H4 (cell line): ENCODE data around the gene GGN. TPM values are rescaled to one million over a fixed set of nuclear protein-coding genes. Genes with fewer than 3 reads are reported as not detected.
A peak's percentile ranks its signal among the peaks of the same experiment; 100 is the strongest.
"Not testable (repeated sequence)": the region's sequence is repeated elsewhere in the genome, so short reads cannot be mapped to it uniquely, and the experiment has no call there.

Experiments used
- DNase-seq: peaks from one replicate; pipeline ENCODE4 v3.0.0-alpha.2; 2015; ENCODE audit warnings: low spot score
- total RNA-seq: library from RNA; depleted of rRNA; stranded (reverse); fragments of >200 nt; shearing (Covaris generic); gene quantifications from 2 replicates; pipeline ENCODE4 v1.2.3, GENCODE V29; 2014

Gene GGN
- total RNA-seq, 1 experiment from 2014 or later: 0.08 TPM

DNA sequence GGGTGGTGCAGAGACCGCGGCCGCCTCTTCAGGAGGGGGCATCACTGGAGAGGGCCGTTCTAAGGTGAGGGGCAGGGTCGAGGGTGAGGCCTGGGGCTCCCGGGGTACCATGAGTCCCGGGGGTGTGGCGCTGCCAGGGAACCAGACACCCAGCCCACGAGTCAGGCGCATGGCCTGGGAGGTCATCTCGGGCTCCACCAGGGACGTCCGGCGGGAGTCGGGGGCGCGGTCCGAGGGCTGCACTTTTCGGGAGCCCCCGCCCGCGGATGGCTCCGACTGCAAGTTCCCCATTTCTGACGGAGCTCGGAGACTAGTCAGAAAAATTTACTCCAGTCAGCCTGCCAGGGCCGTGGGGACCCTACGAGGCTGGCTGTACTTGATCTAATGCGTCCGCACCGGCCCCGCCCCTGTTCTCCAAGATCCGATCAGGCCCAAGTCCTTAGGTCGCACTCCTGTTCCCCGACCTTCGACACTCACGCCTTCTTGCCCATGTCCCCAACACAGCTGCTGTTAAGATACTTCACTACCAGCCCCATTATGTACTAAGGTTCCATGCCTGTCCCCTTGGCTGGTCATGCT, 774 bp downstream of the GGN start:
- no peak for DNase-seq

- no peak for DNase-seq
Measured at GRCh38 chr19:38386300-38386970, 1.4 kb downstream of the GGN start.

GRCh38 chr19:38385804-38386257, 2.0 kb downstream of the GGN start:
- DNase-seq: no peak

GRCh38 chr19:38385057-38385803, 2.6 kb downstream of the GGN start:
- no peak for DNase-seq

- no peak for DNase-seq
Measured at GRCh38 chr19:38384209-38385027, 3.4 kb downstream of the GGN start.

GRCh38 chr19:38383743-38384142, 4.1 kb downstream of the GGN start:
- no peak for DNase-seq

DNA sequence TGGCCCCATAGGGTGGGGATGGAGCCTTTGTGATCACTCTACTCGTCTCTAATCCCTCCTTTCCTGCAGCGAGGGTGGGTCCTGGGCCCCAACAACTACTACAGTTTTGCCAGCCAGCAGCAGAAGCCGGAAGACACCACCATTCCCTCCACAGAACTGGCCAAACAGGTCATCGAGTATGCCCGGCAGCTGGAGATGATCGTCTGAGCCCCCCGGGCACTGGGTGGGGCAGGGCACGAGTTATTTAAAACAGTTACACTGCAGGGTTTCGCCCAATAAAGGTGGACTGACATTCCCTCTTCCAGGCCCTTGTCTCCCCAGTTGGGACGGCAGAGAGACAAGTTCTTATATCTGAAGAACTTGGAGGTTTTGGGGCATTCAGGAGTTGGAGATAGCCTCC, 4.7 kb downstream of the GGN start:
- no peak for DNase-seq

DNA sequence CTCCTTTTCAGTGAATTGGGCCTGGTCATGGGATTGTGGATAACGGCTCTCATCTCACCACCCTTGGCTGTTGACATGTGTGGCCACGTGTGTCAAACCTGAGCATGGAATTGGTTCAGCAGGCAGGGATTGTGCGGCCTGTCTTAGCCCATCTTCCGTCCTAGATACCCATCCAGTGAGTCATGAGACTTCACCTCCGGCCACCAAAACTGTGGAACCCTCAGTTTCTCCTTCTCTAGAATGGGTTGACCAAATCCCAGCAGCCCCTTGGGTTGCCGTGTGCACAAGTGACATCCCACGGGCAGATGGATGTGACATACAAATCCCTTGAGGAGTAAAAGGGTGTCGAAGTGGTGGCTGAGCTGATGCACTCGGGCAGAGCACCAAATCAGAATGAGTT, 6.7 kb downstream of the GGN start:
- no peak for DNase-seq

DNA sequence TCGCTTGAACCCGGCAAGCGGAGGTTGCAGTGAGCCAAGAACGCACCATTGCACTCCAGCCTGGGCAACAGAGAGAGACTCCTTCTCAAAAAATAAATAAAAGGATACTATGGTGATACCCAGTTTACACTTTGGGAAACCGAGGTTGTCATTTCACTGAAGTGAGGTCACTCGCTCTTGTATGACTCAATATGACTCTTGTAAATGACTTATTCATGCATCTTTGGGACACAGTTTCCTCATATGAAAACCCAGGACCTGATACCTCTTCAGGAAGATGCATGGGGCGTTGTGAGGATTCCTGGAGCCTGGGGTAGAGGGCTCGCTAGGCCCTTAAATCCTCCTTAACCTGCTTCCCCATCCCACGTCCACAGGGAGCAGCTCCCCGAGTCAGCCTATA, 9.0 kb downstream of the GGN start:
- DNase-seq: no peak

GRCh38 chr19:38377052-38377451, 10.8 kb downstream of the GGN start:
- no peak for DNase-seq

- DNase-seq: no peak
Measured at GRCh38 chr19:38376576-38376975, 11.3 kb downstream of the GGN start.

DNA sequence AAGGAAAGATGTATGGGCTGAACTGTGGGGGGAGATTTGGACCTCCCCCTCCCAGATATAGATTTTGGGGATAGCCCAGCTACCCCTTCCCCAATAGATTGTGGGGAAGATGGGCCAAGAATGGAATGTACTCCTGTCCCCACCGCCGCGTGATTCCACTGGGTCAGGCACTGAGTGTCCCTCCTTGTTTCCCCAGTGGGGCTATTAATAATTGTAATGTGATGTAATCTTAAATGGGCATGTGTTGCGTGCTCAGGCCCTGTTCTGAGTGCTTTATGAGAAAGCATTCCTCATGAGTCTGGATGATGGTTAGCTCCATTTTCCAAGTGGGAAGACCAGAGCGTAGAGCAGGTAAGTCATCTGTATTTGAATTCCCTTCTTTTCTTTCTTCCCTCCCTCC, 12.1 kb downstream of the GGN start:
- DNase-seq: no peak

DNA sequence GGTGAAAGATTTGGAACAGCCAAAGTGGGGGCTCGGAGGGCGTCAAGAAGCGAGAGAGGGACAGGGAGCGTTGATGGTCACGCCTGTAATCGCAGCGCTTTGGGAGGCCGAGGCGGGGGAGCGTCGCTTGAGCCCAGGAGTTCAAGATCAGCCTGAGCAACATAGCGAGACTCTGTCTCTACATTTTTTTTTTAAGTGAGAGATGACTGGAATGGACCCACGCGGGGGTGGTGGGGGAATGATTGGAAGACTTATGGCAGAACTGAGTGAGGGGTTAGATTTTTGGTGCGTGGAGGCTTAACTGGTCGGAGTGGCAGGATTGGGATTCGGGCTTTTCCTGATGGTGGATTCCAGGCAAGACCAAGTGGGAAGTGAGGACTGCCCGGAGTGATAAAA, 12.7 kb downstream of the GGN start:
- DNase-seq: no peak

GRCh38 chr19:38374332-38375097, 13.3 kb downstream of the GGN start, which contains the start of gene PSMD8:
Gene PSMD8 (plus strand): TSS chr19:38374571. CDS start chr19:38374602, 31 bp downstream.
- peak; percentile 100 for DNase-seq

- DNase-seq: no peak
Measured at GRCh38 chr19:38373907-38374331, 13.9 kb downstream of the GGN start.

- DNase-seq: no peak
Measured at GRCh38 chr19:38371081-38371480, 16.8 kb downstream of the GGN start.

DNA sequence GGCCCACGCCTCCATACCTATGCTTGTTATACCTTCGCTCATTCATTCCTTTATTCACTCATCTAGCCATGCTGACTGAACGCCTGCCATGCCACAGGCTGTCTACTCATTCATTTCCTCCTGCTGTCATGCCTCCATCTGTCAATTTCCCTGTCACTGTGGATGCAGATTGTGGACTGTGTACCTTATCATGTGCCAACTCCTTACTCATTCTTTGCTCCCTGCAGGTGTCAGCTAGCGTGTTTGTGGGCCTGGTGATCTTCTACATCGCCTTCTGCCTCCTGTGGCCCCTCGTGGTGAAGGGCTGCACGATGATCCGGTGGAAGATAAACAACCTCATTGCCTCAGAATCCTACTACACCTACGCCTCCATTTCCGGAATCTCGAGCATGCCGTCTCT, 17.5 kb downstream of the GGN start:
- DNase-seq: no peak

DNA sequence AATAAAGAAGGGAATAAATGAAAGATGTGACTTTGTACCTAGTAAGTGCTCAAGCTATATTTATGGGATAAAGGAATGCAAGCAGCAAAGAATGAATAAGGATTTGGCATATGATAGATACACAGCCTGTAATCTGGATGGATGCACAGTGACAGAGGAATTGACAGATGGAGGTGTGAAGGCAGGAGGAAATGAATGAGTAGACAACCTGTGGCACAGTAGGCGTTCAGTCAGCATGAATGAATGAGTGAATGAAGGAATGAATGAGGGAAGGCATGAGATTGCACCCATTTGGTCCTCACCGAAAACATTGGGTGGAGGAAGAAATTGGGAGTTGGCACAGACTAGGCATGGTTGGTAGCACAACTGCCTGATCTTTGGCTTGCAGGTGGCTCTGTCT, 18.2 kb downstream of the GGN start:
- no peak for DNase-seq

GRCh38 chr19:38367041-38367440, 20.8 kb downstream of the GGN start:
- DNase-seq: no peak

GRCh38 chr19:38362946-38363688, 24.7 kb downstream of the GGN start:
- DNase-seq: not testable (repeated sequence)
